ENCODE results near the gene SMIM31. TPM values are rescaled to one million over a fixed set of nuclear protein-coding genes. Genes with fewer than 3 reads are reported as not detected.
A peak's percentile ranks its signal among the peaks of the same experiment; 100 is the strongest.

SMIM31 gene
- total RNA-seq, 1 experiment from 2014 or later, result not detected

DNA sequence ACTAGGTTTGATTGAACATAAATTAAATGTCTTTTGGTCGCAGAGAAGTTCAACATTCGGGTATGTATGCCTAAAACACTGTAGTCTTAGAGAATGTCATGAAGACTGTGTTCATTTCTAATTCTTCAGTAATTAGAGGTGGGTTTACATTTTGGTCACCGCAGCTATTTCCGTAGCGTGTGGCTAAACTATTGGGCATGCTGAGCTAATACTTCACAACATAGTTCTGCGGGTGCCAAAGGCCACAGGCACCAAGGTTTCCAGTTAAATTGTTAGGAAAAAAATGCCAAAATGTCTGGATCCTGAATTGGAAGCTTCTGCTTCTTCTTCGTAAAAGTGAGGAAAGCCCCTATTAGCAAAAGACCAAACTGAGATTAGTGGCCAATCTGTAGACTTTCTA lies 25.1 kb downstream of the SMIM31 start:
- Histone ChIP-seq H3K9me2 (ENCODE audit: insufficient read depth) (no peaks in the 10 kb centered on the region), H3K9me3 (ENCODE audit: insufficient read depth, low read depth) (no peaks in the 10 kb centered on the region), H2AFZ (no peak overlapping the region), H3F3A (ENCODE audit: insufficient read depth, low read depth) (no peaks in the 10 kb centered on the region), H3K36me3 (ENCODE audit: low read depth) (no peaks in the 10 kb centered on the region), H3K27ac (no peak overlapping the region), H3K79me2 (ENCODE audit: low read depth) (no peaks in the 10 kb centered on the region), H4K20me1 (ENCODE audit: insufficient read depth) (no peaks in the 10 kb centered on the region), H3K27me3 (ENCODE audit: insufficient read depth, low read depth) (no peaks in the 10 kb centered on the region), H3K4me1 (replicated peaks; ENCODE audit: insufficient read depth) (no peaks in the 10 kb centered on the region), H3K4me3 (no peak overlapping the region), H3K4me2 (no peak overlapping the region)
- ChIA-PET POLR2A (ENCODE audit: unreplicated experiment) (no interaction called here), CTCF (no interaction called here)
- no TSS peak for BruUV-seq (replicated peaks)
- no peak for DNase-seq
- TF ChIP-seq CTCF (conservative IDR thresholded peaks at IDR 0.05), result no peak
- no peak for TF ChIP-seq EZH2 (IDR thresholded peaks at IDR 0.05; ENCODE audit: low read depth)
- intact Hi-C loops (cut with micrococcal nuclease; ENCODE audit: unreplicated experiment), result no loop called here

- POLR2A ChIA-PET (ENCODE audit: unreplicated experiment), result no interaction called here
Observed at GRCh38 chr4:164779811-164780216, 25.9 kb downstream of the SMIM31 start.

DNA sequence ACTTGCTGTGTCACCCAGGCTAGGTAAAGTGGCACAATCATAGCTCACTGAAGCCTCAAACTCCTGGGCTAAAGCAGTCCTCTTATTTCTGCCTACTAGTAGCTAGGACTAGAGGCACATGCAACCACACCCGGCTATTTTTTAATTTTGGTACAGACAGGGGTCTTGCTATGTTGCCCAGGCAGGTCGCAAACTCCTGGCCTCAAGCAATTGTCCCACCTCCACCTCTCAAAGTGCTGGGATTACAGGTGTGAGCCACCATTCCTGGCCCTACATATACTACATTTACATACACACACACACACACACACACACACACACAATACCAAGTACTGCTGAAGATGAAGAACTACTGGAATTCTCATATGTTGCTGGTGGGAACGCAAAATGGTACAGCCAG lies 26.9 kb downstream of the SMIM31 start:
- intact Hi-C loops (cut with micrococcal nuclease; ENCODE audit: unreplicated experiment), result loop anchor here (5.0 to 10.0 kb wide), 2 partner anchors 216 to 684 kb away; no protein-coding TSS in a partner anchor
- TF ChIP-seq CTCF (conservative IDR thresholded peaks at IDR 0.05) (no peak), EZH2 (IDR thresholded peaks at IDR 0.05; ENCODE audit: low read depth) (no peak)
- CTCF ChIA-PET, result interaction anchor here (0.5 to 1.1 kb wide), 2 partner anchors 332 to 574 kb away, joined by 3 to 5 read pairs; partner anchors contain the start of gene TMEM192
- Histone ChIP-seq H3K36me3 (ENCODE audit: low read depth) (no peaks in the 10 kb centered on the region), H2AFZ (no peak overlapping the region), H3K4me1 (replicated peaks; ENCODE audit: insufficient read depth) (no peaks in the 10 kb centered on the region), H3K9me3 (ENCODE audit: insufficient read depth, low read depth) (no peaks in the 10 kb centered on the region), H3K4me2 (no peak overlapping the region), H3K79me2 (ENCODE audit: low read depth) (no peaks in the 10 kb centered on the region), H3K9me2 (ENCODE audit: insufficient read depth) (no peaks in the 10 kb centered on the region), H3K27ac (no peak overlapping the region), H3K27me3 (ENCODE audit: insufficient read depth, low read depth) (no peaks in the 10 kb centered on the region), H3F3A (ENCODE audit: insufficient read depth, low read depth) (no peaks in the 10 kb centered on the region), H3K4me3 (no peak overlapping the region), H4K20me1 (ENCODE audit: insufficient read depth) (no peaks in the 10 kb centered on the region)
- POLR2A ChIA-PET (ENCODE audit: unreplicated experiment), result no interaction called here
- BruUV-seq (replicated peaks), result no TSS peak
- DNase-seq, result no peak

More at GRCh38 chr4:164779811-164780216, 25.9 kb downstream of the SMIM31 start:
- no peak overlapping the region for H3K4me2 ChIP-seq
- no peaks in the 10 kb centered on the region for H3K27me3 ChIP-seq (ENCODE audit: insufficient read depth, low read depth)
- TF ChIP-seq EZH2 (IDR thresholded peaks at IDR 0.05; ENCODE audit: low read depth) (no peak), CTCF (conservative IDR thresholded peaks at IDR 0.05) (peak; percentile 72)
- no peaks in the 10 kb centered on the region for H3K36me3 ChIP-seq (ENCODE audit: low read depth)
- H2AFZ ChIP-seq, result no peak overlapping the region
- no peaks in the 10 kb centered on the region for H3K9me3 ChIP-seq (ENCODE audit: insufficient read depth, low read depth)
- no peak overlapping the region for H3K4me3 ChIP-seq
- no peaks in the 10 kb centered on the region for H3K9me2 ChIP-seq (ENCODE audit: insufficient read depth)
- H3K79me2 ChIP-seq (ENCODE audit: low read depth), result no peaks in the 10 kb centered on the region
- DNase-seq, result peak in 1 of 2 experiments; percentile 30
- no peaks in the 10 kb centered on the region for H3F3A ChIP-seq (ENCODE audit: insufficient read depth, low read depth)
- no peaks in the 10 kb centered on the region for H4K20me1 ChIP-seq (ENCODE audit: insufficient read depth)
- intact Hi-C loops (cut with micrococcal nuclease; ENCODE audit: unreplicated experiment), result loop anchor here (5.0 to 10.0 kb wide), 2 partner anchors 217 to 685 kb away; no protein-coding TSS in a partner anchor
- no TSS peak for BruUV-seq (replicated peaks)
- CTCF ChIA-PET, result no interaction called here
- no peak overlapping the region for H3K27ac ChIP-seq
- H3K4me1 ChIP-seq (replicated peaks; ENCODE audit: insufficient read depth), result no peaks in the 10 kb centered on the region
